RWPE2 (cell line): Measurements from ENCODE around the gene C18orf63.

Experiments
- ATAC-seq: fragments of 200-7000 bp; cut with Tn5 transposase; 3 replicates; pipeline ENCODE4 v1.9.1; 2021; ENCODE audit warnings: low read depth
- DNase-seq: peaks from one replicate; pipeline ENCODE4 v3.0.0-alpha.2; 2020; ENCODE audit warnings: low spot score
- H3K27ac ChIP-seq: fragments of 450-650 bp; 2 replicates; pipeline ENCODE4 v1.5.1; 2017; ENCODE audit warnings: mild to moderate bottlenecking; ENCODE audit not compliant: poor library complexity, severe bottlenecking
- H3K27me3 ChIP-seq: fragments of 250-450 bp; sonication (Bioruptor Pico); 2 replicates; pipeline ENCODE4 v1.5.1; 2021; ENCODE audit warnings: mild to moderate bottlenecking, moderate library complexity; ENCODE audit not compliant: insufficient read depth, poor library complexity, severe bottlenecking
- H3K36me3 ChIP-seq: fragments of 250-450 bp; sonication (Bioruptor Pico); 2 replicates; pipeline ENCODE4 v1.5.1; 2020; ENCODE audit warnings: low read depth, mild to moderate bottlenecking, moderate library complexity
- H3K4me1 ChIP-seq: fragments of 250-450 bp; sonication (Bioruptor Pico); 2 replicates; pipeline ENCODE4 v1.5.1; 2021; ENCODE audit warnings: mild to moderate bottlenecking, moderate library complexity; ENCODE audit not compliant: insufficient read depth, poor library complexity, severe bottlenecking
- H3K4me3 ChIP-seq: fragments of 250-450 bp; sonication (Bioruptor Pico); 2 replicates; pipeline ENCODE4 v1.5.1; 2021; ENCODE audit warnings: mild to moderate bottlenecking, moderate library complexity; ENCODE audit not compliant: severe bottlenecking
- H3K9me3 ChIP-seq: fragments of 250-450 bp; sonication (Bioruptor Pico); 2 replicates; pipeline ENCODE4 v1.5.1; 2021; ENCODE audit warnings: mild to moderate bottlenecking, moderate library complexity; ENCODE audit not compliant: severe bottlenecking
- TF ChIP-seq, protein P1 (sequence below): fragments of 450-650 bp; IDR thresholded peaks from one replicate; pipeline ENCODE4 v1.5.1; 2017; ENCODE audit warnings: mild to moderate bottlenecking, moderate library complexity; ENCODE audit not compliant: poor library complexity, severe bottlenecking

Gene C18orf63

GRCh38 chr18:74399091-74399887 lies 83.7 kb downstream of the C18orf63 start:
- Histone ChIP-seq H3K4me1 (no peaks in the 10 kb centered on the region), H3K27me3 (no peaks in the 10 kb centered on the region), H3K4me3 (no peak overlapping the region), H3K36me3 (no peaks in the 10 kb centered on the region), H3K27ac (no peak overlapping the region), H3K9me3 (no peaks in the 10 kb centered on the region)
- TF ChIP-seq, protein P1, sequence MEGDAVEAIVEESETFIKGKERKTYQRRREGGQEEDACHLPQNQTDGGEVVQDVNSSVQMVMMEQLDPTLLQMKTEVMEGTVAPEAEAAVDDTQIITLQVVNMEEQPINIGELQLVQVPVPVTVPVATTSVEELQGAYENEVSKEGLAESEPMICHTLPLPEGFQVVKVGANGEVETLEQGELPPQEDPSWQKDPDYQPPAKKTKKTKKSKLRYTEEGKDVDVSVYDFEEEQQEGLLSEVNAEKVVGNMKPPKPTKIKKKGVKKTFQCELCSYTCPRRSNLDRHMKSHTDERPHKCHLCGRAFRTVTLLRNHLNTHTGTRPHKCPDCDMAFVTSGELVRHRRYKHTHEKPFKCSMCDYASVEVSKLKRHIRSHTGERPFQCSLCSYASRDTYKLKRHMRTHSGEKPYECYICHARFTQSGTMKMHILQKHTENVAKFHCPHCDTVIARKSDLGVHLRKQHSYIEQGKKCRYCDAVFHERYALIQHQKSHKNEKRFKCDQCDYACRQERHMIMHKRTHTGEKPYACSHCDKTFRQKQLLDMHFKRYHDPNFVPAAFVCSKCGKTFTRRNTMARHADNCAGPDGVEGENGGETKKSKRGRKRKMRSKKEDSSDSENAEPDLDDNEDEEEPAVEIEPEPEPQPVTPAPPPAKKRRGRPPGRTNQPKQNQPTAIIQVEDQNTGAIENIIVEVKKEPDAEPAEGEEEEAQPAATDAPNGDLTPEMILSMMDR = no peak
- DNase-seq = no peak
- no peak for ATAC-seq

DNA sequence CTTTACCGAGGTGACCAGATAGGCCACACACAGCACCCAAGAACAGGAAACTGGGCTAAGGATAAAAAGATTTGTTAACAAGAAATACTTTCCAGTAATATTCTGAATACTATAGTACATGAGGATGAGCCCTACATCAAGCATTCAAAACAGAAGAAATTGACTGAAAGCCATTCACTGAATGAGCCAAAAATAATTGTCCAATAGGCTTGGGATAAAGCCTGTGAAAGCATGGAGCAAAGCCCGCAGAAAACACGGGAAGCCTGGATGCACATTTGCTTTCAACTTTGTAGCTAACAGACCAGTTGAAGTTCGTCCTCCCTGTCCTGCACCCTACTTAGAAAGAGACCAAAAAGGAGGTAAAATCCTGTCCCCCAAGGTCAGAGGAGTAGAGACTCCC lies 85.2 kb downstream of the C18orf63 start:
- no peak for ATAC-seq
- Histone ChIP-seq H3K4me3 (no peak overlapping the region), H3K4me1 (no peaks in the 10 kb centered on the region), H3K27me3 (no peaks in the 10 kb centered on the region), H3K36me3 (no peaks in the 10 kb centered on the region), H3K9me3 (no peaks in the 10 kb centered on the region), H3K27ac (no peak overlapping the region)
- TF ChIP-seq, protein P1 = no peak
- no peak for DNase-seq

- H3K9me3 ChIP-seq = no peaks in the 10 kb centered on the region
- no peak overlapping the region for H3K27ac ChIP-seq
- H3K4me1 ChIP-seq = no peaks in the 10 kb centered on the region
- H3K27me3 ChIP-seq = peaks cover 3% of the 10 kb centered on the region
- ATAC-seq = no peak
- TF ChIP-seq, protein P1 = no peak
- no peak overlapping the region for H3K4me3 ChIP-seq
- no peak for DNase-seq
- H3K36me3 ChIP-seq = no peaks in the 10 kb centered on the region
Observed at GRCh38 chr18:74402806-74403433, 87.3 kb downstream of the C18orf63 start.

DNA sequence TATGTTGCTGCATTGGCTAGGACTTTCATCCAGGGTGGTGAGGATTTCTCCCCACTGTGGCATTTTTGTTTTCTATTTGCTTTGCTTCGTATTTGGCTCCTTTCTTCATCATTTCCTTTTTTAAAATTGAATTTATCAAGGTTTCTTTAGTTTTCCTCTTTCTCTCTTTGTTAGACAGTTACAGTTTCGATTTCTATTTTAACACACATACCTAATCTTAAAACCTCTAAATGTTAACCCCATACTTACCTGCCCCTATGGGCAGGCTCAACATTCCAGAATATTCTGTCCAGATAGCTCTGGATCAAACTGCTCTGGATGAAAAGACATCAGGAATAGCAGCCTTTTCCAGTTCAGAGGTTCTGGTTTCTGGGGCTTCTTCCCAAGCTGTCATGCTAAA lies 92.2 kb downstream of the C18orf63 start:
- TF ChIP-seq, protein P1 = no peak
- H3K27ac ChIP-seq = no peak overlapping the region
- no peaks in the 10 kb centered on the region for H3K36me3 ChIP-seq
- H3K27me3 ChIP-seq = peaks cover 9% of the 10 kb centered on the region
- ATAC-seq (no peak), DNase-seq (no peak)
- no peak overlapping the region for H3K4me3 ChIP-seq
- H3K9me3 ChIP-seq = no peaks in the 10 kb centered on the region
- H3K4me1 ChIP-seq = no peaks in the 10 kb centered on the region
